Lower lobe of right lung (tissue), 2 donors: ENCODE measurements around the gene TFG. TPM values are rescaled to one million over a fixed set of nuclear protein-coding genes. Genes with fewer than 3 reads are reported as not detected.
A peak's percentile ranks its signal among the peaks of the same experiment; 100 is the strongest.

Experiments
- ATAC-seq, 2 donors: fragments of 200-7000 bp; cut with Tn5 transposase; one replicate each; pipeline ENCODE4 v1.9.1; 2020 to 2022; ENCODE audit warnings: mild to moderate bottlenecking in 2 of 2, moderate library complexity in 2 of 2
- DNase-seq: peaks from one replicate; pipeline ENCODE4 v3.0.0-alpha.2; 2020
- H3K27ac ChIP-seq: fragments of 200-600 bp; one replicate; pipeline ENCODE4 v1.8.0; 2022
- H3K27me3 ChIP-seq: fragments of 200-600 bp; one replicate; pipeline ENCODE4 v1.8.0; 2022; ENCODE audit warnings: low read depth
- H3K36me3 ChIP-seq: fragments of 200-600 bp; one replicate; pipeline ENCODE4 v1.8.0; 2022; ENCODE audit warnings: mild to moderate bottlenecking
- H3K4me1 ChIP-seq: fragments of 200-600 bp; one replicate; pipeline ENCODE4 v1.8.0; 2022
- H3K4me3 ChIP-seq: fragments of 200-600 bp; one replicate; pipeline ENCODE4 v1.8.0; 2022; ENCODE audit warnings: mild to moderate bottlenecking
- H3K9me3 ChIP-seq: fragments of 200-600 bp; one replicate; pipeline ENCODE4 v1.8.0; 2022
- CTCF ChIP-seq: fragments of 200-600 bp; IDR thresholded peaks from one replicate; pipeline ENCODE4 v1.8.0; 2022; ENCODE audit warnings: antibody characterized with exemption, mild to moderate bottlenecking
- intact Hi-C: fragments of 100-400 bp; cut with DNase I; formaldehyde crosslinking; loops from one replicate; pipeline ENCODE4 v1.11.0; 2022
- total RNA-seq: library from RNA; stranded (reverse); fragmentation: NEBNext Ultra II Directional; extraction: Animal tissue kit (Norgen Biotek cat#: 25700); gene quantifications from one replicate; pipeline ENCODE4 v1.2.1, GENCODE V29; 2021
- donor health status: DM: no; HTN: yes; CAD: no; lungs with severe emphysema.

Gene TFG
- total RNA-seq, 1 donor from 2014 or later, result 57.5 TPM

GRCh38 chr3:100781301-100781700 is 72.0 kb downstream of the TFG start:
- Histone ChIP-seq H3K9me3 (peaks cover 5% of the 10 kb centered on the region), H3K27me3 (no peaks in the 10 kb centered on the region), H3K4me1 (no peaks in the 10 kb centered on the region), H3K36me3 (peaks cover 11% of the 10 kb centered on the region), H3K27ac (no peak overlapping the region), H3K4me3 (no peak overlapping the region)
- DNase-seq (no peak), ATAC-seq (no peak)
- no peak for TF ChIP-seq CTCF
- intact Hi-C loops, result no loop called here

- DNase-seq, result no peak
- Histone ChIP-seq H3K27ac (no peak overlapping the region), H3K36me3 (peaks cover 8% of the 10 kb centered on the region), H3K9me3 (peaks cover 5% of the 10 kb centered on the region), H3K4me1 (no peaks in the 10 kb centered on the region), H3K4me3 (no peak overlapping the region), H3K27me3 (no peaks in the 10 kb centered on the region)
- no peak for TF ChIP-seq CTCF
- intact Hi-C loops, result no loop called here
- ATAC-seq, result no peak
Observed at GRCh38 chr3:100782348-100782747, 73.1 kb downstream of the TFG start.

- no peak overlapping the region for H3K4me3 ChIP-seq
- ATAC-seq, result peak in 1 of 2 donors; percentile 19
- H3K9me3 ChIP-seq, result peaks cover 5% of the 10 kb centered on the region
- no peak for DNase-seq
- TF ChIP-seq CTCF, result no peak
- H3K4me1 ChIP-seq, result no peaks in the 10 kb centered on the region
- peaks cover 3% of the 10 kb centered on the region for H3K36me3 ChIP-seq
- H3K27me3 ChIP-seq, result no peaks in the 10 kb centered on the region
- H3K27ac ChIP-seq, result no peak overlapping the region
- intact Hi-C loops, result no loop called here
Observed at GRCh38 chr3:100782906-100783305, 73.6 kb downstream of the TFG start.

- H3K4me1 ChIP-seq, result no peaks in the 10 kb centered on the region
- no peaks in the 10 kb centered on the region for H3K27me3 ChIP-seq
- no peaks in the 10 kb centered on the region for H3K36me3 ChIP-seq
- TF ChIP-seq CTCF, result no peak
- ATAC-seq (no peak), DNase-seq (no peak)
- intact Hi-C loops, result no loop called here
- no peak overlapping the region for H3K27ac ChIP-seq
- H3K9me3 ChIP-seq, result peaks cover 5% of the 10 kb centered on the region
- no peak overlapping the region for H3K4me3 ChIP-seq
Observed at GRCh38 chr3:100783619-100784018, 74.3 kb downstream of the TFG start.

GRCh38 chr3:100789579-100789978 is 80.3 kb downstream of the TFG start:
- Histone ChIP-seq H3K9me3 (peaks cover 5% of the 10 kb centered on the region), H3K27ac (no peak overlapping the region), H3K4me1 (no peaks in the 10 kb centered on the region), H3K27me3 (no peaks in the 10 kb centered on the region), H3K4me3 (no peak overlapping the region), H3K36me3 (peaks cover 4% of the 10 kb centered on the region)
- TF ChIP-seq CTCF, result no peak
- ATAC-seq (no peak), DNase-seq (no peak)
- intact Hi-C loops, result no loop called here

GRCh38 chr3:100796556-100796955 is 87.3 kb downstream of the TFG start:
- peak; percentile 15 for TF ChIP-seq CTCF
- no peaks in the 10 kb centered on the region for H3K27me3 ChIP-seq
- H3K9me3 ChIP-seq, result no peaks in the 10 kb centered on the region
- no peaks in the 10 kb centered on the region for H3K4me1 ChIP-seq
- no peak overlapping the region for H3K27ac ChIP-seq
- no peak overlapping the region for H3K4me3 ChIP-seq
- no peaks in the 10 kb centered on the region for H3K36me3 ChIP-seq
- DNase-seq (no peak), ATAC-seq (peak in 1 of 2 donors; percentile 54)
- intact Hi-C loops, result no loop called here
